Thyroid gland (tissue), 4 donors: ENCODE results near the gene LRRC4C.

Experiments
- CTCF ChIP-seq, 6 experiments: fragments of 200-600 bp in 3 of 6; fragments of 450-650 bp in 3 of 6; sonication (generic) in 3 of 6; IDR thresholded peaks; one replicate each; pipeline ENCODE4 v1.5.1; 2016 to 2019; ENCODE audit warnings: antibody characterized with exemption in 6 of 6, mild to moderate bottlenecking in 2 of 6, inconsistent platforms in 1 of 6, moderate library complexity in 1 of 6
- POLR2A ChIP-seq, 2 donors: fragments of 450-650 bp; IDR thresholded peaks; one replicate each; pipeline ENCODE4 v1.6.1; 2017; ENCODE audit warnings: antibody characterized with exemption in 2 of 2, mild to moderate bottlenecking in 2 of 2, moderate library complexity in 1 of 2

DNA sequence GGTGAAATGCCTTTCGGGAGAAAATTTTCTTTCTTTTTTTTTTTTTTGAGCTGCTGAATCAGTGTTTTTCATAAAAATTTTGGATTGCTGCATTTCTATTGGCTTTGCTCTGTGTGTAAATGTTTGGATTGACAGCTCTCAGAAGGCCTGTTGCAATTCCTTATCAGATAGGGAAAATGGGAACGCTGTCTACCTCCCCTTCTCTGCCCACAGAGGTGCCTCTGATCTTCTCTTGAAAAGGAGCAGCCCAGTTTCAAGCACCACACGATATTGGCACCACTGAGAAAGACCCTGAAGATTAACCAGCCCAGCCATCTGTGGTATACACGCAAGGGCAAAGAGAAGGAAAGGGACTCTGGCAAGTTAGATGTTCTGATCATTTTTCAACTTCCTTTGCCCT is 1272.2 kb downstream of the LRRC4C start:
- no peak for TF ChIP-seq CTCF (IDR thresholded peaks at IDR 0.05)
- no peak for TF ChIP-seq POLR2A (IDR thresholded peaks at IDR 0.05)
